Lower leg skin (tissue), 4 donors: ENCODE results near the gene DNMT3A. TPM values are rescaled to one million over a fixed set of nuclear protein-coding genes. Genes with fewer than 3 reads are reported as not detected.

ENCODE experiments used
- DNase-seq, 2 donors: peaks; one replicate each; pipeline ENCODE4 v3.0.0-alpha.2; 2019; ENCODE audit warnings: low spot score in 2 of 2
- H3K4me3 ChIP-seq: fragments of 200-600 bp; sonication (generic); 2 replicates; pipeline ENCODE4 v1.5.1; 2017; ENCODE audit warnings: mild to moderate bottlenecking, low read depth; ENCODE audit not compliant: poor library complexity, severe bottlenecking
- CTCF ChIP-seq, 3 donors: fragments of 450-650 bp; IDR thresholded peaks; one replicate each; pipeline ENCODE4 v1.5.1; 2016; ENCODE audit warnings: antibody characterized with exemption in 3 of 3, mild to moderate bottlenecking in 3 of 3, moderate library complexity in 2 of 3
- POLR2A ChIP-seq, 2 donors: fragments of 450-650 bp; IDR thresholded peaks; one replicate each; pipeline ENCODE4 v1.6.1; 2016 to 2017; ENCODE audit warnings: antibody characterized with exemption in 2 of 2, mild to moderate bottlenecking in 1 of 2, moderate library complexity in 1 of 2
- WGBS, 2 donors: methylation state at CpG; one replicate each; pipeline ENCODE4 v1.1.5; 2018; 5-methylcytosine and 5-hydroxymethylcytosine counted together
- intact Hi-C: fragments of 100-400 bp; cut with DNase I; formaldehyde crosslinking; loops from one replicate; pipeline ENCODE4 v1.15.0; 2023; ENCODE audit warnings: low total_unique reads
- total RNA-seq, 4 donors: library from RNA; depleted of rRNA; stranded (reverse); fragments of >200 nt; gene quantifications; one replicate each; pipeline ENCODE4 v1.1.0, GENCODE V29; 2016

The DNMT3A gene
- total RNA-seq, 4 donors from 2014 or later = 4.3 to 7.4 (median 6.9) TPM

- DNase-seq = no peak
- WGBS, 2 donors = 95 to 99% methylated on average over 4 of the region's 4 CpGs
- intact Hi-C loops = no loop called here
- H3K4me3 ChIP-seq = no peak overlapping the region
- TF ChIP-seq POLR2A (IDR thresholded peaks at IDR 0.05) (no peak), CTCF (IDR thresholded peaks at IDR 0.05) (no peak)
Measured at GRCh38 chr2:25249785-25250184, 91.9 kb downstream of the DNMT3A start.

- no peak for DNase-seq
- intact Hi-C loops = no loop called here
- H3K4me3 ChIP-seq = no peak overlapping the region
- TF ChIP-seq POLR2A (IDR thresholded peaks at IDR 0.05) (no peak), CTCF (IDR thresholded peaks at IDR 0.05) (no peak)
- 92% methylated on average over 20 of the region's 20 CpGs for WGBS, 2 donors
Measured at GRCh38 chr2:25247792-25248512, 93.8 kb downstream of the DNMT3A start.

- no peak for DNase-seq
- no peak overlapping the region for H3K4me3 ChIP-seq
- 89 to 92% methylated on average over 22 to 26 of the region's 26 CpGs for WGBS, 2 donors
- TF ChIP-seq POLR2A (IDR thresholded peaks at IDR 0.05) (no peak), CTCF (IDR thresholded peaks at IDR 0.05) (no peak)
- intact Hi-C loops = no loop called here
Measured at GRCh38 chr2:25246558-25247290, 95.0 kb downstream of the DNMT3A start.

GRCh38 chr2:25246001-25246400 lies 95.7 kb downstream of the DNMT3A start:
- no peak for DNase-seq
- WGBS, 2 donors = 87 to 92% methylated on average over 14 of the region's 14 CpGs
- intact Hi-C loops = no loop called here
- TF ChIP-seq CTCF (IDR thresholded peaks at IDR 0.05) = no peak
- TF ChIP-seq POLR2A (IDR thresholded peaks at IDR 0.05) = no peak
- H3K4me3 ChIP-seq = no peak overlapping the region

GRCh38 chr2:25245141-25245540 lies 96.6 kb downstream of the DNMT3A start:
- intact Hi-C loops = no loop called here
- TF ChIP-seq CTCF (IDR thresholded peaks at IDR 0.05) = no peak
- TF ChIP-seq POLR2A (IDR thresholded peaks at IDR 0.05) = no peak
- DNase-seq = no peak
- WGBS, 2 donors = 85 to 90% methylated on average over 14 of the region's 14 CpGs
- no peak overlapping the region for H3K4me3 ChIP-seq
